ENCODE data around the gene PHF2.

GRCh38 chr9:93636667-93637066 is 60.3 kb downstream of the PHF2 start:
- no peak for TF ChIP-seq CTCF (IDR thresholded peaks at IDR 0.05)
- TF ChIP-seq ZFX (IDR thresholded peaks at IDR 0.05; ENCODE audit: borderline replicate concordance), result no peak
